Astrocyte (in vitro differentiated cells and primary cell): ENCODE data around the gene TMEM259.

ENCODE experiments used
- CTCF ChIP-seq: IDR thresholded peaks from 2 replicates; pipeline ENCODE4 v1.5.1; 2011; ENCODE audit warnings: low read depth, mild to moderate bottlenecking, inconsistent platforms, low read length, moderate library complexity; ENCODE audit not compliant: insufficient read depth
- EZH2 ChIP-seq: IDR thresholded peaks from 2 replicates; pipeline ENCODE4 v1.6.1; 2012; ENCODE audit warnings: mild to moderate bottlenecking, low read length, inconsistent platforms; ENCODE audit not compliant: insufficient read depth

- TF ChIP-seq CTCF (no peak), EZH2 (no peak)
These were observed 3.6 kb downstream of the TMEM259 start for GRCh38 chr19:1017115-1017905.
